Measurements from ENCODE around the gene JPT2.

- TF ChIP-seq CTCF (IDR thresholded peaks at IDR 0.05 in 2 of 3, conservative IDR thresholded peaks at IDR 0.05 in 1 of 3; ENCODE audit: borderline replicate concordance in 1 of 3, insufficient read depth in 1 of 3, low read depth in 2 of 3, low read length in 2 of 3), result no peak
- no peak for TF ChIP-seq RAD21 (IDR thresholded peaks at IDR 0.05; ENCODE audit: low read depth)
- no peak for TF ChIP-seq MAX (IDR thresholded peaks at IDR 0.05)
- no peak for TF ChIP-seq POLR2AphosphoS5 (IDR thresholded peaks at IDR 0.05; ENCODE audit: low read depth, low read length)
- no peak for TF ChIP-seq REST (IDR thresholded peaks at IDR 0.05; ENCODE audit: low read depth)
- no peak for TF ChIP-seq TCF7L2 (IDR thresholded peaks at IDR 0.05; ENCODE audit: borderline replicate concordance, extremely low read depth, insufficient read depth, insufficient read length)
- no peak for TF ChIP-seq POLR2A (IDR thresholded peaks at IDR 0.05; ENCODE audit: borderline replicate concordance, extremely low read depth, insufficient read depth, insufficient read length)
- no peak for TF ChIP-seq SP1 (IDR thresholded peaks at IDR 0.05; ENCODE audit: low read depth)
Observed at GRCh38 chr16:1726661-1727502, 48.8 kb downstream of the JPT2 start.

Measured in HCT116 (cell line).